HG02588 (cell line): Measurements from ENCODE around the gene OR4Q2.
"Not testable (repeated sequence)": the region's sequence is repeated elsewhere in the genome, so short reads cannot be mapped to it uniquely, and the experiment has no call there.

Experiments
- ATAC-seq: cut with Tn5 transposase; IDR thresholded peaks from one replicate; pipeline ENCODE4 v1.9.1; 2021; ENCODE audit warnings: mild to moderate bottlenecking, moderate library complexity; ENCODE audit not compliant: unreplicated experiment

The OR4Q2 gene

DNA sequence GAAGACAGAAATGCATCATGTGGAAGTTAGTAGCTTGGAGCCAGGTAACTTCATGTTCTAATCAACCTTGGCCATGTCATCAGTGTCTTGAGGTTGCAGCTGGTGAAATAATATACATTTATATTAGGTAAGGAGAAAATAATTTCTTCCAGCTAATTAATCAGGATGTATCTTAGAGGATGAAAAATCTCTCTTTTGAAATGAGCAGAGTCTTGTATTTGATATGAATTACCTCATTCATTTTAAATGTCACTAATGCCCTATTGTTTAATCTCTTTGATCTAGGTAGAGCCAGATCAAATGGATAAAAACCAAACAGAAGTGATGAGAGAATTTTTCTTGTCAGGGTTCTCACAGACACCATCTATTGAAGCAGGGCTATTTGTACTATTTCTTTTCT is at the start of gene OR4Q2:
OR4Q2 (plus strand) TSS at position 301 of the 400 bp plus-strand sequence.
- ATAC-seq: no peak

DNA sequence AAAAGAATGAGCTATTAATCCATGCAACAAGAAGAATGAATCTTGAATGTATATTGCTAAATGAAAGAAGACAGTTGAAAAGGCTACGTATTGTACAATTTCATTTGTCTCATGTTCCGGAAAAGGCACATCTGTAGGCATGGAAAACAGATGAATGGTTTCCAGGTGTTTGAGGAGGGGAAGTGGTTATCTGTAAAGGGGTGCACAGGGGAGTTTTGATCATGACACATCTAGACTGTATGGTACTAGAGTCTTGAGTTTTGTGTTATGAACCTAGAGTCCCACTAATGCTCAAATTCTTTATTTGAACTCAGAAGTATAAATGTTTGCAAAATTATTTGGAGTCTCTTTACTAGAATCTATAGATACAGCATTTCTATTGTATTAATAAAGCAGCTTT is 32.2 kb upstream of the OR4Q2 start:
- not testable (repeated sequence) for ATAC-seq

DNA sequence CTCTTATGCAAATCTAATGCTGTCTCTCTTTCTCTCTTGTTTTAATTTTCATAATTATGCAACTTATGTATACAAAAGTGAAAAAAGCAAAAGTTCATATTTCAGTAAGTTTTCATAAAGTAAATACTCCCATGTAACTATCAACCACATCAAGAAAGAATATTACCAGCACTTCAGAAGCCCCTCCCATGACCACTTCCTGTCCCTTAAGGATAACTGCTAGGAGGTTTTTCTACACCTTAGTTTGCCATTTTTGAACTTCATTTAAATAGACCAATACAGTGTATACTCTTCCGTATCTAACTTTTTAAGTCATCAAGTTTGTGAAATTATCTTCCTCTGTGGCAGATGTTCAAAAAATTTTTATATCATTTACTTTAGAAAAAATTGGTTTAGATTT is 27.1 kb upstream of the OR4Q2 start:
- no peak for ATAC-seq

DNA sequence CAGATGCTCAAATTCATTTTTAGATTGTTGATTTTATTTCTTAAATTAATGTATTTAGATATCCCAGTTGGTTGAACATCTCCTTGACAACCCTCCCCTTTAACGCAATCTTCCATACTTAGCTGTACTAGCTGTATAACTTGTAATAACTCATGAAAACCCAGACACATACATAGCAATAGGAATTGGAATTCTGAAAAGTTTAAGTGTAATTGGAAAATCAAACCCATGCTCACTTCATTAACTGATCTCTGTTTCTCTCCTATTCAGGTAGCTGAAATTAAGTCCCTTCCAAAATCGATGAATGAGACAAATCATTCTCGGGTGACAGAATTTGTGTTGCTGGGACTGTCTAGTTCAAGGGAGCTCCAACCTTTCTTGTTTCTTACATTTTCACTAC is 26.7 kb upstream of the OR4Q2 start, which contains the start of gene OR4K15:
OR4K15 (plus strand) TSS at position 301 of the 400 bp plus-strand sequence; CDS start at position 301, 0 bp downstream.
- no peak for ATAC-seq

DNA sequence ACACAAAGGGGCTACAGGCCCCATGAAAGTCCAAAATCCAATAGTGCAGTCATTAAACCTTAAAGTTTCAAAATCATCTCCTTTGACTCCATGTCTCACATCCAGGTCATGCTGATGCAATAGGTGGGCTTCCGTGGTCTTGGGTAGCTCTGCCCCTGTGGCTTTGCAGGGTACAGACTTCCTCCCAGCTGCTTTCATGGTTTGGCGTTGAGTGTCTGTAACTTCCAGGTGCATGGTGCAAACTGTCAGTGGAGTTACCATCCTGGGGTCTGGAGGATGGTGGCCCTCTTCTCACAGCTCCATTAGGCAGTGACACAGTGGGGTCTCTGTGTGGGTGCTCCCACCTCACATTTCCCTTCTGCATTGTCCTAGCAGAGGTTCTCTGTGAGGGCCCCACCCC is 8.5 kb upstream of the OR4Q2 start:
- no peak for ATAC-seq

DNA sequence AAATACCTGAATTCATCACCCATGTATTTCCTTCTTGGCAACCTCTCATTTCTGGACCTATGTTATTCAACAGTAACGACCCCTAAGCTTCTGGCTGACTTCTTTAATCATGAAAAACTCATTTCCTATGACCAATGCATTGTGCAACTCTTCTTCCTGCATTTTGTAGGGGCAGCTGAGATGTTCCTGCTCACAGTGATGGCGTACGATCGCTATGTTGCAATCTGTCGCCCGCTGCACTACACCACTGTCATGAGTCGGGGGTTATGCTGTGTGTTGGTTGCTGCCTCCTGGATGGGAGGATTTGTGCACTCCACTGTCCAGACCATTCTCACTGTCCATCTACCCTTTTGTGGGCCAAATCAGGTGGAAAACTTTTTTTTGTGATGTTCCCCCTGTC is 356 bp downstream of the OR4Q2 start:
- ATAC-seq: no peak

DNA sequence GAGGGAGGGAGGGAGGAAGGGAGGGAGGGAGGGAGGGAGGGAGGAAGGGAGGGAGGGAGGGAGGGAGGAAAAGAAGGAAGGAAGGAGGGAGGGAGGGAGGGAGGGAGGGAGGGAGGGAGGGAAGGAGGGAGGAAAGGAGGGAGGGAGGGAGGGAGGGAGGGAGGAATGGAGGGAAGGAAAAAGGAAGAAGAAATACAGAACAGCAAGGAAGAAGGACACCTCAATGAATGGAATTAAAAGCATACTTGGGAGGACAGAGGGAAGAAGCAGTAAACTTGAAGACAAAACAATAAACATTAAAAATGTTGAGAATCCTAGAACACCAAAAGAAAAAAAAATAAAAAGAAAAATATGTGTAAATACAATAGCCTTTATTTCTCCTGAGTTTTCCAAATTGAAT is 6.2 kb downstream of the OR4Q2 start:
- ATAC-seq: no peak

DNA sequence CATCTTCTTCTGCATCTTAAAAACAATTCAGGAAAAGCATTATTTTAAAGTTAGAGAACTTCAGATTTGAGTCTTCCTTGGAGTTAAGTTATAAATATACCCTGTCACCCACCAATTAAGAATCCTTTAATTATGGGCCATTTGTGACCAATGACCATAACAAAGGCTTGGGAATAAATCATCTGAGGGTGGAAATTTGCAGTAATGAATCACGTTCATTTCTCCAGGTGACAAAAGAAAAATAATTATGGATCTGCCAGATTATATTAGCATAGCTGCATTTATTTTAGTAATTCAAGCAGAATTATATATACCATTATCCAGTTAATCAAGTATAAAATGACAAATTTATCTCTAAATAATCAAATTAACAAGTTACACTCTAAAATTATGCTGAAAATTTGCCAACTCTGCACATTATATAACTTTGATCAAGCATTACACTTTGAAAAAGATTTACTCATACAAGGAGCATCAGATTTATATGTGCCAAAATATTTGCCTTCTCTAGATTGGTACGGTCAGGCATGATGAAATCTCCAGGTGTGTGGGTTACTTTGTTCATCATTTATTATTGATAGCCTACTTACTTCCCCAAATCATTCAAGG is 17.4 kb downstream of the OR4Q2 start, which contains the start of gene OR4K14:
OR4K14 (minus strand) TSS at position 51 of the 609 bp plus-strand sequence. CDS start 4,114 bp downstream, outside the sequence.
- ATAC-seq: no peak

DNA sequence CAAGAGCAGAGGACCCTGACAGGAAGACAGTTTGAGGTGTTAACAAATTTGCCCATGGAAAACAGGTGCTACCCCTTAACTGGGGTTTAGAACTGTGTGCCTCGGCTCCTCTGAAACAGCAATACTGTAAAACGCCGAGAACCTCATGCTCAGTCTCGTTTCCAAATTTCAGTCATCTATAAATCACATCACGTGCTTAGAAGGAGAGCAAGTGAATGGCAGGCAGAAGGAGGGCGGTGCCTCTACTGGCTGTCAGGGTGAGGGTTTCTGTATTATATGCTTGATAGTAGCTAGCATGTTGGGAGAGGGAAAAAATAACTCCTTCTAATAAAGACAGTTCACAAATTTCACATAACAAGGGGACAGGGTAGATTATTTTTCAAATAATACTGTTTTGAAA is 29.1 kb downstream of the OR4Q2 start:
- ATAC-seq: no peak

DNA sequence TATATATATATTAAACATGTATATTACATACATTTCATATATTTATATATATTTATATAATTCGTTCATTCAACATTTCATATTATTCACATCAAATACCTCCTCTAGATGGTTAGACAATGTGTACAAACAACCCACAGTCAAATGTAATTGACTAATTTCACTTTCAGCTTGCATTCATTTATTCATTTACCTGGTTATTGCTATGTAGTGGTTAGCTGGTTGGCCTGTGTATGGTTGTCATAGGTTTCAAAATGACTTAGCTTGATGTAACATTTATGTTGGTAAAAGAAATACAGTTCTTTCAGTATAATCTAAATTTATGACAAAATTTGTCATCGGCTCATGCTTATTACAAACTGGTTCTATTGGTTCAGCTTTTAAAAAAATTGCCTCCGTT is 33.5 kb downstream of the OR4Q2 start:
- ATAC-seq: no peak

DNA sequence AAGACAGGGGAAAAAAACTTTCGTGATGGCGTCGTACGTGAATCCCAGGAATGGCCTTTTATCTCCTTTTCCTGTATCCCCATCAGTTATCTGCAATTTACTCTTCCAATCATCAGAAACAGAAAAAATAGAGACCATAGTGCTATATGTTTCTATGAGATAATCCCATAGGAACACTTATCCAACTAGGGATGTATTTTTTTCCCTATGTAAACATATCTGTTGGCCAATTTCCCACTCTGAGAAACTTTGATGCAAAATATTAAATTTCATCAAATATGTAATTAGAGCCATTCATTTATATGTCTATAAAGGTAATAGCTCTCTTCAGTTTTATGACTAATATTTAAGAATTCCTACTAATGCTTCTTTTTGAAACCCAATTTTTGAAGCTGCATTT is 34.0 kb downstream of the OR4Q2 start, which contains the start of gene OR4K13:
OR4K13 (minus strand) TSS at position 101 of the 400 bp plus-strand sequence. CDS start 1,280 bp downstream, outside the sequence.
- ATAC-seq: no peak

DNA sequence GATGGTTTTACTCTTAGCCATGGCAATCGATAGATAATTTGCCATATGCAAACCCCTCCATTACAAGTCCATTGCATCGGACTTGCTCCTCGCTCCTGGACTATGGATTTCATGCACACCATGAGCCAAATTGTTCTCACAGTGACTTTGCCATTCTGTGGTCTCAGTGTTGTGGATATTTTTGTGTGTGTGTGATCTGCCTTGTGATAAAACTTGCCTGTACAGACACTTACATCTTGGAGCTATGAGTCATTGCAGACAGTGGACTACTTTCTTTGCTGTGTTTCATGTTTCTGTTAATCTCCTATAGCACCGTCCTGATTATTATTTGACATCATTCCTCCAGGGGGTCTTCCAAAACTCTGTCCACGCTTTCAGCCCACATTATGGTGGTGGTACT is 42.3 kb downstream of the OR4Q2 start:
- no peak for ATAC-seq

DNA sequence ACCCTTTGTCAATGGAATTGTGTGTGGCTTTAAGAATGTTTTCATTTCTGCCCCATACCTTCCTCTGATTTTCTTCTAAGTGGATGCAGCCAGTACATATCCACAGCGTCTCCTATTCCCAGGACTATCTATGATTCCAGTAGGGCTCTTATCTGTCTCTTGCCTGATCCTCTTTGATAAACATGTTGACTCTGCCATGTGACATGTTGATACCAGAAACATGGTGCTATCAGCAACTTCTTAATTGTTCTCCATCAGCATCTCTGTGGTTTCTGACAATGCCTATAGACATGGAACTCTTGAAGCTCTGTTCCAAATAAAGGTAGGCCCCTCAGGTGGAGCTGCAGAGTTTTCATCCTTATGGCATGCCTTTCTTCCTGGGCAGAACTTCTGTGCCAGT is 46.2 kb downstream of the OR4Q2 start:
- ATAC-seq: no peak
